Measurements from ENCODE around the gene IVL. TPM values are rescaled to one million over a fixed set of nuclear protein-coding genes. Genes with fewer than 3 reads are reported as not detected.
A peak's percentile ranks its signal among the peaks of the same experiment; 100 is the strongest.

Gene IVL
- total RNA-seq, 1 donor from 2014 or later: not detected

- Histone ChIP-seq H3K36me3 (no peaks in the 10 kb centered on the region), H3K27me3 (no peaks in the 10 kb centered on the region), H3K27ac (no peak overlapping the region), H3K4me3 (no peak overlapping the region), H3K9me3 (no peaks in the 10 kb centered on the region), H3K4me1 (no peaks in the 10 kb centered on the region)
- no peak for DNase-seq (ENCODE audit: low spot score in 2 of 2)
- no peak for TF ChIP-seq CTCF (IDR thresholded peaks at IDR 0.05)
- intact Hi-C loops (cut with DNase I): no loop called here
Measured at GRCh38 chr1:152917794-152918193, 9.4 kb downstream of the IVL start.

- DNase-seq (ENCODE audit: low spot score in 2 of 2): no peak
- Histone ChIP-seq H3K9me3 (no peaks in the 10 kb centered on the region), H3K36me3 (no peaks in the 10 kb centered on the region), H3K27me3 (no peaks in the 10 kb centered on the region), H3K27ac (no peak overlapping the region), H3K4me1 (no peaks in the 10 kb centered on the region), H3K4me3 (no peak overlapping the region)
- intact Hi-C loops (cut with DNase I): no loop called here
- no peak for TF ChIP-seq CTCF (IDR thresholded peaks at IDR 0.05)
Measured at GRCh38 chr1:152919071-152919470, 10.7 kb downstream of the IVL start.

- no peak for DNase-seq (ENCODE audit: low spot score in 2 of 2)
- H3K9me3 ChIP-seq: no peaks in the 10 kb centered on the region
- no peaks in the 10 kb centered on the region for H3K4me1 ChIP-seq
- no peaks in the 10 kb centered on the region for H3K36me3 ChIP-seq
- H3K27me3 ChIP-seq: no peaks in the 10 kb centered on the region
- intact Hi-C loops (cut with DNase I): no loop called here
- H3K4me3 ChIP-seq: no peak overlapping the region
- no peak for TF ChIP-seq CTCF (IDR thresholded peaks at IDR 0.05)
- H3K27ac ChIP-seq: no peak overlapping the region
Measured at GRCh38 chr1:152924191-152924590, 15.8 kb downstream of the IVL start.

GRCh38 chr1:152926091-152926490, 17.7 kb downstream of the IVL start:
- intact Hi-C loops (cut with DNase I): loop anchor here (2.0 kb wide), 1 partner anchor 55 kb away; no protein-coding TSS in a partner anchor
- H3K27ac ChIP-seq: no peak overlapping the region
- H3K9me3 ChIP-seq: no peaks in the 10 kb centered on the region
- DNase-seq (ENCODE audit: low spot score in 2 of 2): no peak
- no peaks in the 10 kb centered on the region for H3K27me3 ChIP-seq
- no peaks in the 10 kb centered on the region for H3K36me3 ChIP-seq
- no peak overlapping the region for H3K4me3 ChIP-seq
- TF ChIP-seq CTCF (IDR thresholded peaks at IDR 0.05): peak in 1 of 3 experiments; percentile 26
- H3K4me1 ChIP-seq: no peaks in the 10 kb centered on the region

GRCh38 chr1:152928671-152929070, 20.3 kb downstream of the IVL start:
- intact Hi-C loops (cut with DNase I): no loop called here
- no peak for DNase-seq (ENCODE audit: low spot score in 2 of 2)
- no peak for TF ChIP-seq CTCF (IDR thresholded peaks at IDR 0.05)
- no peaks in the 10 kb centered on the region for H3K27me3 ChIP-seq
- no peaks in the 10 kb centered on the region for H3K9me3 ChIP-seq
- H3K36me3 ChIP-seq: no peaks in the 10 kb centered on the region
- no peak overlapping the region for H3K27ac ChIP-seq
- no peaks in the 10 kb centered on the region for H3K4me1 ChIP-seq
- no peak overlapping the region for H3K4me3 ChIP-seq

- H3K9me3 ChIP-seq: no peaks in the 10 kb centered on the region
- no peaks in the 10 kb centered on the region for H3K27me3 ChIP-seq
- H3K4me1 ChIP-seq: no peaks in the 10 kb centered on the region
- DNase-seq (ENCODE audit: low spot score in 2 of 2): no peak
- intact Hi-C loops (cut with DNase I): no loop called here
- H3K36me3 ChIP-seq: no peaks in the 10 kb centered on the region
- TF ChIP-seq CTCF (IDR thresholded peaks at IDR 0.05): no peak
- no peak overlapping the region for H3K27ac ChIP-seq
- H3K4me3 ChIP-seq: no peak overlapping the region
Measured at GRCh38 chr1:152932170-152932811, 23.9 kb downstream of the IVL start.
